ENCODE results near the gene HOXA6. TPM values are rescaled to one million over a fixed set of nuclear protein-coding genes. Genes with fewer than 3 reads are reported as not detected.

Gene HOXA6
- total and polyA plus RNA-seq, 2 experiments from 2014 or later, result not detected

GRCh38 chr7:27156916-27157701, 9.5 kb upstream of the HOXA6 start:
- Mint-ChIP-seq H3K4me3 (0 out of 3 replicates have a peak overlapping the region, but pooled peaks have one; percentile 14), H3K4me1 (peaks cover 11% of the 10 kb centered on the region), H3K27me3 (ENCODE audit: insufficient read depth, low read depth, poor library complexity) (peaks cover 99% of the 10 kb centered on the region), H3K36me3 (ENCODE audit: low read depth) (no peaks in the 10 kb centered on the region; the same call in 2 of the 3 replicates), H3K9me3 (peaks cover 12% of the 10 kb centered on the region; the same call in 2 of the 3 replicates), H3K27ac (no peak overlapping the region)
- Histone ChIP-seq H3K36me3 (ENCODE audit: insufficient read depth) (no peaks in the 10 kb centered on the region), H3K27me3 (ENCODE audit: insufficient read depth) (peaks cover 100% of the 10 kb centered on the region), H3K4me2 (peak overlapping the region; percentile 83), H4K20me1 (replicated peaks; ENCODE audit: insufficient read depth) (peaks cover 45% of the 10 kb centered on the region), H3K9me2 (ENCODE audit: insufficient read depth) (no peaks in the 10 kb centered on the region), H3K4me3 (peak overlapping the region; percentile 56), H3K27ac (ENCODE audit: low read depth) (no peak overlapping the region), H3K4me1 (ENCODE audit: insufficient read depth) (peaks cover 4% of the 10 kb centered on the region; the same call in 1 of the 2 replicates), H3K79me2 (replicated peaks; ENCODE audit: insufficient read depth) (no peaks in the 10 kb centered on the region), H2AFZ (no peak overlapping the region), H3F3A (replicated peaks; ENCODE audit: low read depth) (peaks cover 27% of the 10 kb centered on the region)
- DNase-seq (ENCODE audit: low spot score) (no peak), ATAC-seq (no peak; the same call in 2 of the 3 replicates)
- TF ChIP-seq EZH2 (IDR thresholded peaks at IDR 0.05; ENCODE audit: low read depth, unreplicated experiment), result peak; percentile 90
- TF ChIP-seq POLR2AphosphoS5 (IDR thresholded peaks at IDR 0.05; ENCODE audit: low read depth), result no peak

GRCh38 chr7:27156508-27156898, 8.9 kb upstream of the HOXA6 start, which contains the start of gene HOXA7:
HOXA7 (minus strand) TSS chr7:27156675; CDS start chr7:27156545, 130 bp downstream.
- peak within 1 kb of the TSS; percentile 56 for H3K4me3 ChIP-seq
- H3K9me2 ChIP-seq (ENCODE audit: insufficient read depth), result no peaks in the 10 kb centered on the region
- DNase-seq (ENCODE audit: low spot score) (peak; percentile 84), ATAC-seq (peak; percentile 30)
- peak within 1 kb of the TSS; percentile 72 for H3K4me3 Mint-ChIP-seq
- peaks cover 14% of the 10 kb centered on the region for H3K4me1 Mint-ChIP-seq
- peaks cover 99% of the 10 kb centered on the region for H3K27me3 Mint-ChIP-seq (ENCODE audit: insufficient read depth, low read depth, poor library complexity)
- peaks cover 46% of the 10 kb centered on the region for H4K20me1 ChIP-seq (replicated peaks; ENCODE audit: insufficient read depth)
- peaks cover 100% of the 10 kb centered on the region for H3K27me3 ChIP-seq (ENCODE audit: insufficient read depth)
- H2AFZ ChIP-seq, result peak within 1 kb of the TSS; percentile 93
- no peak within 1 kb of the TSS for H3K27ac ChIP-seq (ENCODE audit: low read depth)
- H3F3A ChIP-seq (replicated peaks; ENCODE audit: low read depth), result peaks cover 29% of the 10 kb centered on the region
- H3K79me2 ChIP-seq (replicated peaks; ENCODE audit: insufficient read depth), result no peaks in the 10 kb centered on the region
- no peaks in the 10 kb centered on the region for H3K36me3 ChIP-seq (ENCODE audit: insufficient read depth)
- no peaks in the 10 kb centered on the region; the same call in 2 of the 3 replicates for H3K36me3 Mint-ChIP-seq (ENCODE audit: low read depth)
- H3K4me2 ChIP-seq, result peak within 1 kb of the TSS; percentile 83
- H3K9me3 Mint-ChIP-seq, result peaks cover 12% of the 10 kb centered on the region; the same call in 2 of the 3 replicates
- H3K27ac Mint-ChIP-seq, result no peak within 1 kb of the TSS
- H3K4me1 ChIP-seq (ENCODE audit: insufficient read depth), result peaks cover 4% of the 10 kb centered on the region; the same call in 1 of the 2 replicates
- TF ChIP-seq ZNF462 (CRISPR knock-in tag; IDR thresholded peaks at IDR 0.05) (no peak), CTCF (conservative IDR thresholded peaks at IDR 0.05; ENCODE audit: low read depth in 2 of 2) (no peak), STAT1 (IDR thresholded peaks at IDR 0.05; ENCODE audit: unreplicated experiment) (no peak), ZNF114 (CRISPR knock-in tag; IDR thresholded peaks at IDR 0.05) (no peak), ETS1 (IDR thresholded peaks at IDR 0.05) (no peak), EZH2 (IDR thresholded peaks at IDR 0.05; ENCODE audit: low read depth, unreplicated experiment) (no peak), NANOG (IDR thresholded peaks at IDR 0.05; ENCODE audit: borderline replicate concordance) (no peak), EZH2phosphoT487 (IDR thresholded peaks at IDR 0.05; ENCODE audit: unreplicated experiment) (no peak), POLR2AphosphoS5 (IDR thresholded peaks at IDR 0.05; ENCODE audit: low read depth) (no peak), ZNF331 (CRISPR knock-in tag; IDR thresholded peaks at IDR 0.05; ENCODE audit: low read depth) (no peak), CREB1 (CRISPR knock-in tag; IDR thresholded peaks at IDR 0.05; ENCODE audit: low read depth) (no peak), JUNB (IDR thresholded peaks at IDR 0.05; ENCODE audit: unreplicated experiment) (no peak)

Measured in GM23338 (cell line).